ENCODE results near the gene LMTK3. TPM values are rescaled to one million over a fixed set of nuclear protein-coding genes. Genes with fewer than 3 reads are reported as not detected.

Gene LMTK3
- total RNA-seq, 1 donor from 2014 or later: 4.2 TPM

DNA sequence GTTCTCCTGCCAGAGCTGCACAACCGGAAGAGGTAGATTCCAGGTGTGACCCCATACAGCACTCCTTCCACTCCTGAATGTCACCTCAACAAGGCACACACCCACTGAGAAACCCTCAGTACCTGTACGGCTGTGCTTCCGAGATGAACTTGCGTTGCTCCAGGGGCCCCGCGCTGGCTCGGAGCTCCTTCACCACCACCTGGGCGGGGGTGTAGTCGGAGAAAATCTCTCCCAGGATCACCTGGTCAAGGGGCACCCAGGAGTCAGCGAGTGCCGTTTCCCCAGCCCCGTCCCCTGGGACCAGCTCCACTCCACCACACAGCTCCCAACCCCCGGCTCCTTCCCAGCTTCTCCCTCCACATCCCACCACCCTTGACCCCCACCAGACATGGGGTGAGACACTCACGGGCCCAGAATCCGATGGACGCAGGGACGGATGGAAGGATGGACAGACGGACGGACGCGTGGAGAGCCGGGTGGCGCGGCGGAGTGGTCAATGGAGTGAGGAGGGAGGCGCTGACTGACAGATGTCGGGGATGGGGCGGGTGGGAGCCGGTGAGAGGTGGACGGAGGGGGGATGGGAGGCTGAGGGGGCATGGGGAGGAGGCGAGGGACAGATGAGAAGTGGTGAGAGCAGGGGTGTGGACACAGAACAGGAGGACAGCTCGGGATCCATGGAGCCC, 2.8 kb downstream of the LMTK3 start:
- no peak for DNase-seq (ENCODE audit: low read depth)
- TF ChIP-seq, protein P1, sequence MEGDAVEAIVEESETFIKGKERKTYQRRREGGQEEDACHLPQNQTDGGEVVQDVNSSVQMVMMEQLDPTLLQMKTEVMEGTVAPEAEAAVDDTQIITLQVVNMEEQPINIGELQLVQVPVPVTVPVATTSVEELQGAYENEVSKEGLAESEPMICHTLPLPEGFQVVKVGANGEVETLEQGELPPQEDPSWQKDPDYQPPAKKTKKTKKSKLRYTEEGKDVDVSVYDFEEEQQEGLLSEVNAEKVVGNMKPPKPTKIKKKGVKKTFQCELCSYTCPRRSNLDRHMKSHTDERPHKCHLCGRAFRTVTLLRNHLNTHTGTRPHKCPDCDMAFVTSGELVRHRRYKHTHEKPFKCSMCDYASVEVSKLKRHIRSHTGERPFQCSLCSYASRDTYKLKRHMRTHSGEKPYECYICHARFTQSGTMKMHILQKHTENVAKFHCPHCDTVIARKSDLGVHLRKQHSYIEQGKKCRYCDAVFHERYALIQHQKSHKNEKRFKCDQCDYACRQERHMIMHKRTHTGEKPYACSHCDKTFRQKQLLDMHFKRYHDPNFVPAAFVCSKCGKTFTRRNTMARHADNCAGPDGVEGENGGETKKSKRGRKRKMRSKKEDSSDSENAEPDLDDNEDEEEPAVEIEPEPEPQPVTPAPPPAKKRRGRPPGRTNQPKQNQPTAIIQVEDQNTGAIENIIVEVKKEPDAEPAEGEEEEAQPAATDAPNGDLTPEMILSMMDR (conservative IDR thresholded peaks at IDR 0.05; ENCODE audit: low read depth, low read length): no peak
- no peak overlapping the region for H3K4me3 ChIP-seq (ENCODE audit: low read depth, low read length)

DNA sequence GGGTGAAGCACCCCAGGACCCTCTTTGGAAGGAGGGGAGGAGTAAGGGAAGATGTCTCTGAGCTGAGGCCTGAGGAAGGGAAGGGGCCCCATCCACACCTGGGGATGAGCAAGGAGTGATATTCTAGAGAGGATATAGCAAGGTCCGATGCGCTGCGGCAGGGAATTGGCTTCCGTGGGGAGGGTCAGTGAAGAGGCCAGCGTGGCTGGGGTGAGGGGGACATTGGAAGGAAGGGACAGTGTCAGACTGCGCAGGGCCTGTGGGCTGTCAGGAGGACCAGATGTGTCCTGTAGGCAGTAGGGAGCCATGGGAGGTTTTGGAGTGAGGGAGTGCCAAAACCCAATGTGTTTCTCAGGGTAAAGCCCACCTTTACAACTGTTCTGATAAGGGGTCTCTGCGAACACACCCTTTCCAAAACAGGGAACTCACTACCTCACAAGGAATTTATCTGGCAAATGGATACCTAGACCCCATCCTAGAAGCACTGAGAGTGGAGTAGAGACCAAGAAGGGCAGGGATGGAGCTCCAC, 3.7 kb downstream of the LMTK3 start:
- DNase-seq (ENCODE audit: low read depth): no peak
- H3K4me3 ChIP-seq (ENCODE audit: low read depth, low read length): no peak overlapping the region
- TF ChIP-seq, protein P1 (conservative IDR thresholded peaks at IDR 0.05; ENCODE audit: low read depth, low read length): no peak

DNA sequence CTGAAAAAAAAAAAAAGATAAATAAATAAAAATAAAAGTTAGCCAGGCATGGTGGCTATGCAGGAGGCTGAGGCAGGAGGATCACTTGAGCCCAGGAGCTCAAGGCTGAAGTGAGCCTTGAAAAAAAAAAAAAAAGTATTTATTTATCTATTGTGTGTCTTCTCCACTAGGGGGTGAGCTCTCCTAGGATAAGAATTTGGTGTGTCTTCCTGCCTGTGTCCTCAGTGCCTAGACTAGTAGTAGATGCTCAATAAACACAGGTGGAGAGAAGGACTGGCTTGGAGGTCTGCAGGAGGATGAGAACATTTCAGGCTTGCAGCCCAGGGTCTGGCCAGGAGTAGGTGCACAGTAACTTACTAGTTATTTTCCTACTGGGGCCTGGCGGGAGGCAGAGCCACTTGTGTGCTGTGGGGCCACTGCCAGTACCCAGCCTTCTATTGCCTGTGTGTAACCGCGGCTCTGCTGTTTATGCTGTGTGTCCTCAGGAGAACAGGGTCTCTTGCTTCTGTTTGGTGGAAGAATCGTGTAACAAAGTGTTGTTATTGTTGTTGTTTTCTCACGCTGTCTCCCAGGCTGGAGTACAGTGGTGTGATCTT, 5.4 kb downstream of the LMTK3 start:
- DNase-seq (ENCODE audit: low read depth): no peak
- TF ChIP-seq, protein P1 (conservative IDR thresholded peaks at IDR 0.05; ENCODE audit: low read depth, low read length): peak; percentile 63
- no peak overlapping the region for H3K4me3 ChIP-seq (ENCODE audit: low read depth, low read length)

DNA sequence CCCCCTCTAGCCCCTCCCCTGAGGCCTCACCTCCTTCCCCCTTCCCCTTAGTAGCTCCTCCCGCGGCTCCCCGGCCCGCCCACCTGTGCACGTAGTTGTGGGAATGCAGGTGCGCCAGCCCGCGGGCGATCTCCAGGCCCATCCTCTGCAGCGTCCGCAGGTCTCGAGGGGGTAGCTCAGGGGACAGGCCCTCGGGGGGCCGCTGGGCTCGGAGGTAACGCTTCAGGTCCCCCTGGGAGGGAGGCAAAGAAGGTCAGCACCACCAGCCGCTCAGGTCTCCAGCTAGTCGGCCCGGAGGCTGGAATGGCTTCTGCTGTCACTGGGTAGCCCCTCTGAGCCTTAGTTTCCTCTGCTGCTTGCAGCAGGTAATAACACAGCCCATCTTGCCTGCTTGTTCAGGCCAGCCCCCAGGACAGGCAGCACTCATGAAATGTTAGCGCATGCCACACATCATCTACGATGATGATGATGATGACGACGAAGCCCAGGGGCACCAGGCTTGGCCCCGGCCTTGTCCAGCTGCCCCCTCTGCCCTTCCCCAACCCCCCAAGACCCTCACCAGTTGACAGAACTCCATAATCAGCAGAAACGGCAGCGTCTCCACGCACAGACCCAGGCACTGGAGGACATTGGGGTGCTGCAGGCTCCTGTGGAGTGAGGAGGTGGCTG, 9.2 kb downstream of the LMTK3 start:
- H3K4me3 ChIP-seq (ENCODE audit: low read depth, low read length): peak overlapping the region; percentile 40
- TF ChIP-seq, protein P1 (conservative IDR thresholded peaks at IDR 0.05; ENCODE audit: low read depth, low read length): no peak
- no peak for DNase-seq (ENCODE audit: low read depth)

DNA sequence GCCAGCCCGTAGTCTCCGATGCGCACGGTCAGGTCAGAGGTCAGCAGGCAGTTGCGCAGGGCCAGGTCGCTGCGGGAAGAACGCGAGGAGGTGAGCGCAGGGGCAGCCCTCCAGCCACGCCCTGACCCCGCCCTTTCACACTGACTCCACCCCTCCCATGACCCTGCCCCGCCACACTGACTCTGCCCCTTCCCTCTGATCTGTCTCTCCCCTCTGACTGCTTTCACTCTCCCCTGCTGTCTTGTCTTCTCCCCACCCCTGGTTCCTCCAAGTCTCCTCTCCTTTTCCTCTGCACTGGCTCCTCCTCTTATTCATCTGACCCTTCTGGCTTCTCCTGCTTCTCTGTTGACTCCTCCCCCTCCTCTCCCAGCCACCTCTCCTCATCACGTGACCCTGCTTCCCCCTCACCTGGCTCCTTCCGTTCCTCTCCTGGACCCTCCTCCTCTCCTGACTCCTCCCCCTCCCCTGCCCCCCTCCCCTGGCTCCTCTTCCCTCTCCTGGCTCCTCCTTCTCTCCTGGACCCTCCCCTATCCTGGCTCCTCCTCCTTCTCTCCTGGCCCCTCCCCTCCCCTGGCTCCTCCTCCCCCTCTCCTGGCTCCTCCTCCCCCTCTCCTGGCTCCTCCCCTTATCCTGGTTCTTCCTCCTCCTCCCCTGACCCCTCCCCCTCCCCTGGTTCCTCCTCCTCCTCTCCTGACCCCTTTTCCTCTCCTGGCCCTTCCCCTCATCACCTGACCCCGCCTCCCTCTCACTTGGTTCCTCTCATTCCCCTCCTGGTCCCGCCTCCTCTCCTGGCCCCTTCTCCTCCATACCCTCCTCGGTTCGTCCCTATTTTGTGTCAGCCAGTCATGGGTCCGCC, 9.9 kb downstream of the LMTK3 start:
- DNase-seq (ENCODE audit: low read depth): peak; percentile 53
- peak overlapping the region; percentile 52 for H3K4me3 ChIP-seq (ENCODE audit: low read depth, low read length)
- TF ChIP-seq, protein P1 (conservative IDR thresholded peaks at IDR 0.05; ENCODE audit: low read depth, low read length): no peak

DNA sequence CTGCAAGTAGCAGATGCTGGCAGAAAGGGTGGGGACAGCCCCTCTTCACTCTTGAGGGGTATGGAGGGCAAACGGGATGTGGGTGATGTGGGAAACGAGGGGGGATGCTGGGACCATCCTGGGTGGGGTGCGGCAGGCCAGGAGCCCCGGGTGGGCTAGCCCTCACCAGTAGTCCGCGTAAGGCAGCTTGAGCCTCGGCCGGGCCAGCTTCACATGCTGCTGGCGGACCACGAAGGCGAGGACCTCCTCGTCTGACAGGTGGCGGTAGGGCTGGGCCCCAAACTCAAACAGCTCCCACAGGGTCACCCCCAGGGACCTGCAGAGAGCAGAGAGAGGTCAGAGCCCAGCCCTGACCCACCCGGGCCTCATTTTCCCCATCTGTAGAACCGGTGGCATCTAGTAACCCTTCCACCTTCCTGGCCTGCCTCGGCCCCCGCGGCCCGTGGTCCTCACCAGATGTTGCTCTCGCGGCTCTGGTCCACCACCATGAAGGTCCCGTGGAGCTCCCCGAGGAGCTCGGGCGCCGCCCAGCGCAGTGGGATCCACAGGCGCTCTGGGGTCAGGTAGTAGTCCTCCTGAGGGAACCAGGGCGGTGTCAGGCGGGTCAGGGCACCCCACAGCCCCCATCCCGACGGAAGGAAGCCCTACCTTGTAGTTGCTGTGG, 10.7 kb downstream of the LMTK3 start:
- peak overlapping the region; percentile 52 for H3K4me3 ChIP-seq (ENCODE audit: low read depth, low read length)
- TF ChIP-seq, protein P1 (conservative IDR thresholded peaks at IDR 0.05; ENCODE audit: low read depth, low read length): no peak

More for the DNA sequence above, 10.7 kb downstream of the LMTK3 start:
- DNase-seq (ENCODE audit: low read depth): no peak
